ENCODE measurements around the gene DLG2. TPM values are rescaled to one million over a fixed set of nuclear protein-coding genes. Genes with fewer than 3 reads are reported as not detected.

DLG2 gene
- total and polyA plus RNA-seq, 9 of the 15 experiments (the other 6 are each of a cell fraction or from before 2014, with no cell fraction given): 0.52 to 1.6 (median 0.95) TPM

- H3K4me3 ChIP-seq: no peak overlapping the region
- no peak overlapping the region for H3K9ac ChIP-seq (ENCODE audit: insufficient read depth in 1 of 2, low read depth in 2 of 2, low read length in 2 of 2)
- ChIA-PET POLR2A (no interaction called here), CTCF (ENCODE audit: low intra/inter-chr PET ratio) (no interaction called here)
- intact Hi-C loops (cut with micrococcal nuclease): no loop called here
- no peaks in the 10 kb centered on the region for H3K9me3 ChIP-seq (replicated peaks; ENCODE audit: control insufficient read depth, insufficient read depth, low read depth, low read length)
- H3K27me3 ChIP-seq (ENCODE audit: control insufficient read depth in 2 of 2, insufficient read depth in 2 of 2, low read length in 2 of 2): no peaks in the 10 kb centered on the region
- DNase-seq (ENCODE audit: extremely low read depth in 1 of 4, low spot score in 3 of 4): no peak
- H3K9me1 ChIP-seq (ENCODE audit: control insufficient read depth, insufficient read depth, low read length): no peaks in the 10 kb centered on the region
- FAIRE-seq: no peak
- no peaks in the 10 kb centered on the region for H4K20me1 ChIP-seq (replicated peaks; ENCODE audit: control insufficient read depth, insufficient read depth, low read length)
- in situ Hi-C loops (cut with MboI): no loop called here
- H3K79me2 ChIP-seq (ENCODE audit: control insufficient read depth, insufficient read depth, low read length): no peaks in the 10 kb centered on the region
- no peak overlapping the region for H3K27ac ChIP-seq (ENCODE audit: extremely low read depth, low read depth, low read length)
- no peaks in the 10 kb centered on the region for H3K36me3 ChIP-seq (ENCODE audit: control insufficient read depth, insufficient read depth, low read length)
- TF ChIP-seq ZNF551 (CRISPR knock-in tag; IDR thresholded peaks at IDR 0.05) (no peak), CBX5 (IDR thresholded peaks at IDR 0.05; ENCODE audit: borderline replicate concordance, low read depth) (no peak), DACH1 (IDR thresholded peaks at IDR 0.05; ENCODE audit: partially characterized antibody) (no peak), TCF7L2 (IDR thresholded peaks at IDR 0.05; ENCODE audit: low read depth, low read length) (no peak), FOXK2 (conservative IDR thresholded peaks at IDR 0.05 in 1 of 2, IDR thresholded peaks at IDR 0.05 in 1 of 2; ENCODE audit: low read depth in 2 of 2) (no peak), XRCC4 (IDR thresholded peaks at IDR 0.05; ENCODE audit: extremely low read depth, insufficient read depth, insufficient read length) (no peak), ZNF589 (CRISPR knock-in tag; IDR thresholded peaks at IDR 0.05; ENCODE audit: low read depth) (no peak), ZNF431 (CRISPR knock-in tag; IDR thresholded peaks at IDR 0.05) (no peak), SIN3A (IDR thresholded peaks at IDR 0.05; ENCODE audit: borderline replicate concordance in 2 of 2, control insufficient read depth in 1 of 2, low read depth in 2 of 2, low read length in 2 of 2) (no peak), ZNF830 (CRISPR knock-in tag; IDR thresholded peaks at IDR 0.05) (no peak), ZKSCAN1 (IDR thresholded peaks at IDR 0.05; ENCODE audit: low read depth, low read length) (no peak), HCFC1 (IDR thresholded peaks at IDR 0.05; ENCODE audit: low read depth, low read length) (no peak), PRPF4 (IDR thresholded peaks at IDR 0.05; ENCODE audit: insufficient read depth, low read depth, low read length, poor library complexity, severe bottlenecking) (no peak), ZBED1 (IDR thresholded peaks at IDR 0.05) (no peak), ZNF764 (CRISPR knock-in tag; IDR thresholded peaks at IDR 0.05; ENCODE audit: low read depth) (no peak), BCOR (IDR thresholded peaks at IDR 0.05) (no peak), FOXM1 (IDR thresholded peaks at IDR 0.05; ENCODE audit: low read depth) (no peak), FOXM1 (CRISPR knock-in tag; IDR thresholded peaks at IDR 0.05; ENCODE audit: low read depth) (no peak), ZNF740 (CRISPR knock-in tag; IDR thresholded peaks at IDR 0.05) (no peak), ZNF740 (tag; IDR thresholded peaks at IDR 0.05) (no peak), MYNN (IDR thresholded peaks at IDR 0.05) (no peak), MYNN (CRISPR knock-in tag; IDR thresholded peaks at IDR 0.05) (no peak), CSDE1 (IDR thresholded peaks at IDR 0.05) (no peak)
- 3% methylated on average over 3 of the region's 3 CpGs for WGBS (ENCODE audit: insufficient coverage, low coverage, missing lambda C conversion rate)
- no peaks in the 10 kb centered on the region for H3K4me1 ChIP-seq (replicated peaks in 1 of 2; ENCODE audit: control insufficient read depth in 2 of 2, insufficient read depth in 2 of 2, low read length in 2 of 2)
- ATAC-seq: no peak
- BruUV-seq (replicated peaks): no TSS peak
- H2AFZ ChIP-seq (ENCODE audit: low read depth, low read length): no peak overlapping the region
- H3K4me2 ChIP-seq (ENCODE audit: insufficient read depth, low read length): no peak overlapping the region
Measured at GRCh38 chr11:84824624-84825023, 802.5 kb downstream of the DLG2 start.

Measured in K562 (cell line).